Tibial nerve (tissue), 4 donors: ENCODE results near the gene ZNF81. TPM values are rescaled to one million over a fixed set of nuclear protein-coding genes. Genes with fewer than 3 reads are reported as not detected.

Experiments
- DNase-seq, 2 donors: peaks; one replicate each; pipeline ENCODE4 v3.0.0-alpha.2; 2019; ENCODE audit warnings: low spot score in 2 of 2
- H3K27ac ChIP-seq, 4 donors: fragments of 200-600 bp; sonication (generic) in 3 of 4; one replicate each; pipeline ENCODE4 v1.5.1; 2017 to 2019; ENCODE audit warnings: mild to moderate bottlenecking in 1 of 4
- H3K27me3 ChIP-seq, 2 donors: fragments of 200-600 bp; sonication (generic) in 1 of 2; one replicate each; pipeline versions ENCODE4 v1.5.1 to v1.6.0; 2017 to 2019
- H3K36me3 ChIP-seq, 3 donors: fragments of 200-600 bp; sonication (generic); one replicate each; pipeline ENCODE4 v1.5.1; 2018 to 2019
- H3K4me1 ChIP-seq, 4 donors: fragments of 200-600 bp; sonication (generic) in 3 of 4; one replicate each; pipeline ENCODE4 v1.5.1; 2017 to 2019
- H3K4me3 ChIP-seq, 4 donors: fragments of 200-600 bp; sonication (generic) in 3 of 4; one replicate each; pipeline ENCODE4 v1.5.1; 2017 to 2019; ENCODE audit warnings: mild to moderate bottlenecking in 1 of 4, moderate library complexity in 1 of 4
- H3K9me3 ChIP-seq, 4 donors: fragments of 200-600 bp; sonication (generic) in 3 of 4; one replicate each; pipeline ENCODE4 v1.5.1; 2017 to 2019
- CTCF ChIP-seq, 5 experiments: fragments of 200-600 bp in 3 of 5; fragments of 450-650 bp in 2 of 5; sonication (generic) in 3 of 5; IDR thresholded peaks; one replicate each; pipeline ENCODE4 v1.5.1; 2016 to 2019; ENCODE audit warnings: antibody characterized with exemption in 5 of 5, mild to moderate bottlenecking in 3 of 5, moderate library complexity in 2 of 5
- EP300 ChIP-seq, 2 donors: sonication (generic); formaldehyde crosslinking; IDR thresholded peaks; one replicate each; pipeline ENCODE4 v1.6.1; 2017; ENCODE audit warnings: antibody characterized with exemption in 2 of 2, mild to moderate bottlenecking in 1 of 2
- POLR2A ChIP-seq, 2 donors: fragments of 450-650 bp; IDR thresholded peaks; one replicate each; pipeline ENCODE4 v1.6.1; 2017; ENCODE audit warnings: antibody characterized with exemption in 2 of 2, mild to moderate bottlenecking in 2 of 2, moderate library complexity in 2 of 2
- WGBS, 2 donors: methylation state at CpG; one replicate each; pipeline ENCODE4 v1.1.5; 2018; 5-methylcytosine and 5-hydroxymethylcytosine counted together
- total RNA-seq, 4 donors: library from RNA; depleted of rRNA; stranded (reverse); fragments of >200 nt; gene quantifications; one replicate each; pipeline ENCODE4 v1.1.0, GENCODE V29; 2016

The ZNF81 gene
- total RNA-seq, 4 donors from 2014 or later: 5.2 to 8.8 (median 6.6) TPM

- H3K4me3 ChIP-seq: no peak overlapping the region
- no peaks in the 10 kb centered on the region for H3K4me1 ChIP-seq
- H3K27me3 ChIP-seq: no peaks in the 10 kb centered on the region
- no peak for DNase-seq
- H3K27ac ChIP-seq: no peak overlapping the region
- H3K36me3 ChIP-seq: peaks cover 0 to 4% (median 0%) of the 10 kb centered on the region in 3 donors
- H3K9me3 ChIP-seq: no peaks in the 10 kb centered on the region
- TF ChIP-seq CTCF (IDR thresholded peaks at IDR 0.05): no peak
- no peak for TF ChIP-seq EP300 (IDR thresholded peaks at IDR 0.05)
- no peak for TF ChIP-seq POLR2A (IDR thresholded peaks at IDR 0.05)
- 35 to 69% methylated on average over 2 of the region's 2 CpGs for WGBS, 2 donors
Observed at GRCh38 chrX:47862680-47863079, 26.0 kb downstream of the ZNF81 start.

- no peak overlapping the region for H3K27ac ChIP-seq
- 42 to 79% methylated on average over 2 of the region's 2 CpGs for WGBS, 2 donors
- TF ChIP-seq CTCF (IDR thresholded peaks at IDR 0.05) (no peak), POLR2A (IDR thresholded peaks at IDR 0.05) (no peak), EP300 (IDR thresholded peaks at IDR 0.05) (no peak)
Observed at GRCh38 chrX:47863187-47863586, 26.5 kb downstream of the ZNF81 start.

GRCh38 chrX:47864300-47864699, 27.6 kb downstream of the ZNF81 start:
- H3K27me3 ChIP-seq: no peaks in the 10 kb centered on the region
- no peak overlapping the region for H3K27ac ChIP-seq
- H3K36me3 ChIP-seq: peaks cover 0 to 4% (median 0%) of the 10 kb centered on the region in 3 donors
- DNase-seq: no peak
- H3K9me3 ChIP-seq: no peaks in the 10 kb centered on the region
- no peak for TF ChIP-seq CTCF (IDR thresholded peaks at IDR 0.05)
- TF ChIP-seq EP300 (IDR thresholded peaks at IDR 0.05): no peak
- no peak for TF ChIP-seq POLR2A (IDR thresholded peaks at IDR 0.05)
- H3K4me3 ChIP-seq: no peak overlapping the region
- H3K4me1 ChIP-seq: no peaks in the 10 kb centered on the region
- WGBS, 2 donors: 63 to 100% methylated on average over 2 to 3 of the region's 3 CpGs

More at GRCh38 chrX:47863187-47863586, 26.5 kb downstream of the ZNF81 start:
- Histone ChIP-seq H3K4me3 (no peak overlapping the region), H3K9me3 (no peaks in the 10 kb centered on the region), H3K4me1 (no peaks in the 10 kb centered on the region), H3K27me3 (no peaks in the 10 kb centered on the region), H3K36me3 (peaks cover 0 to 4% (median 0%) of the 10 kb centered on the region in 3 donors)
- no peak for DNase-seq

GRCh38 chrX:47864785-47865184, 28.1 kb downstream of the ZNF81 start:
- H3K4me1 ChIP-seq: no peaks in the 10 kb centered on the region
- H3K36me3 ChIP-seq: peaks cover 0 to 4% (median 0%) of the 10 kb centered on the region in 3 donors
- H3K9me3 ChIP-seq: no peaks in the 10 kb centered on the region
- no peak overlapping the region for H3K27ac ChIP-seq
- TF ChIP-seq EP300 (IDR thresholded peaks at IDR 0.05) (no peak), CTCF (IDR thresholded peaks at IDR 0.05) (no peak), POLR2A (IDR thresholded peaks at IDR 0.05) (no peak)
- H3K27me3 ChIP-seq: no peaks in the 10 kb centered on the region
- 71 to 100% methylated on average over 1 of the region's 1 CpG for WGBS, 2 donors
- no peak overlapping the region for H3K4me3 ChIP-seq
- no peak for DNase-seq

- Histone ChIP-seq H3K9me3 (no peaks in the 10 kb centered on the region), H3K4me3 (no peak overlapping the region), H3K36me3 (peaks cover 0 to 26% (median 0%) of the 10 kb centered on the region in 3 donors), H3K27me3 (no peaks in the 10 kb centered on the region), H3K4me1 (no peaks in the 10 kb centered on the region), H3K27ac (no peak overlapping the region)
- no peak for TF ChIP-seq POLR2A (IDR thresholded peaks at IDR 0.05)
- no peak for TF ChIP-seq CTCF (IDR thresholded peaks at IDR 0.05)
- no peak for TF ChIP-seq EP300 (IDR thresholded peaks at IDR 0.05)
- 65 to 75% methylated on average over 3 of the region's 3 CpGs for WGBS, 2 donors
- no peak for DNase-seq
Observed at GRCh38 chrX:47873123-47873522, 36.4 kb downstream of the ZNF81 start.
